Activated T-cell treated with anti-CD3 and anti-CD28 coated beads for 48 hours (primary cell): ENCODE data around the gene TSPAN17.
A peak's percentile ranks its signal among the peaks of the same experiment; 100 is the strongest.

Experiments used
- DNase-seq: peaks from one replicate; pipeline ENCODE4 v3.0.0-alpha.2; 2020; ENCODE audit warnings: low read depth

Gene TSPAN17

DNA sequence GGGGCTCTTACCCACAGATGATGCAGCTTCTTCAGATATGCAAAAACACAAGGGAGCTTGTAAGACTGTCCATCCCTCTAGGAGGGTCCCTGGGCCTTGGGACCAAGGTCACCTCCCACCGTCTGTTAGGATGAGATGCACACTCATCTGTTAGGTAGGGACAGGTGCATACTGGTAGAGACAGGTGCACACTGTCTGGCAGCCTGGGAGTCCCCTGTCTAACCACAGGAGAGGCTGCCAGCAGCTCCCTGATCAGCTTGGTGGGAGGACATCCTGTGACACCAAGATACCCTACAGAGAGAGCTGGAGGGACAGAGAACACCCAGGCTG lies 13.2 kb downstream of the TSPAN17 start:
- no peak for DNase-seq

DNA sequence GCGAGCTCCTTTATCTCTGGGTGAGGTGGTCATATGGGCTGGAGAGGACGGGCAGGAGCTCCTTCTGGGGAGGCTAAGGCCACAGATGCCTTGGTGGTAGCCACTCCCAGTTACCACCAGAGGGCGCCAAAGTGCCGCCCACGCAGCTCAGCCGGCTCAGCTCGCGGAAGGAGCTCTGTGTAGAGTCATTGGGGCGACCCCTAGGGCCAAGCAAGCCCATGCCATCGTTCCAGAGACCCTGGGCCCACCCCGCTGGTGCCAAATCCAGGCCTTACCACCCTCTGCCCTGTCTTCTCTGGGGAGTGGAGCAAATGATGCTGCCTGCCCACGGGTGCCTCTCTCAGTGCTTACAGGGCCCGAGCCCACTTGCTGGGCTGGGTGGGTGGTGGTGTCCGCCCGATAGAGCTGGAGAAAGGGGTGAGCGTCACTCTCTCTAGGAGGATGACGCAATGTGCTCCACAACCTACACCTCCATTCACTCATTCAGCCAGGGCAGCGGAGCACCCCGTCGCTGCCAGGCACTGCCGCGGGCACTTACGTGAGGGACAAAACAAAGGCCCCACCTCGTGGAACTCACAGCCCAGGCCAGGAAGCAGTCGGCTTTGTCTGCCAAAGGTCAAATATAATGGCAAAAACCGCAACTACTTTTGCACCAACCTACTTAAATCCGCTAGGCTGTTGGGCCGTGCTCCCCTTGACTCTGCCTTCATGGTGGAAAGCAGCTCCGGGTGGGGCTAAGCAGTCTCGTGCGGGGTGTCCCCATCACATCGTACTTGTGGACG lies 13.8 kb downstream of the TSPAN17 start:
- DNase-seq: peak; percentile 77

DNA sequence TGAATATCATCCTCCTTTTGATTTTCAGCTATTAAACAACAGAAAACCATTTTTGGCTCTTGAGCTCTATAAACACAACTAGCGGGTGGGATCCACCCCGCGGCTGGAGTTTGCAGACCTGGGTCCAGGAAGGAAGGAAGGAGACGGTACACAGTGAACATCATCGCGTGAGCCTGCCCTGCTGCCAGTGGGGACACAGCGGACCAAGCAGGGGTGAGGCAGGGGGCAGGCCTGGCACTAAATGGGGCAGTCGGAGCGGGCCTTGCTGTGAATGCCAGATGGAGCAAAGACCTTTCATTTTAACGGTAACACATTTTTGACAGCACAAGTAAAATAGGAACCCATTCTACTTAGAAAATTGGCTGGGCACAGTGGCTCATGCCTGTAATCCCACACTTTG lies 14.4 kb downstream of the TSPAN17 start:
- no peak for DNase-seq

DNA sequence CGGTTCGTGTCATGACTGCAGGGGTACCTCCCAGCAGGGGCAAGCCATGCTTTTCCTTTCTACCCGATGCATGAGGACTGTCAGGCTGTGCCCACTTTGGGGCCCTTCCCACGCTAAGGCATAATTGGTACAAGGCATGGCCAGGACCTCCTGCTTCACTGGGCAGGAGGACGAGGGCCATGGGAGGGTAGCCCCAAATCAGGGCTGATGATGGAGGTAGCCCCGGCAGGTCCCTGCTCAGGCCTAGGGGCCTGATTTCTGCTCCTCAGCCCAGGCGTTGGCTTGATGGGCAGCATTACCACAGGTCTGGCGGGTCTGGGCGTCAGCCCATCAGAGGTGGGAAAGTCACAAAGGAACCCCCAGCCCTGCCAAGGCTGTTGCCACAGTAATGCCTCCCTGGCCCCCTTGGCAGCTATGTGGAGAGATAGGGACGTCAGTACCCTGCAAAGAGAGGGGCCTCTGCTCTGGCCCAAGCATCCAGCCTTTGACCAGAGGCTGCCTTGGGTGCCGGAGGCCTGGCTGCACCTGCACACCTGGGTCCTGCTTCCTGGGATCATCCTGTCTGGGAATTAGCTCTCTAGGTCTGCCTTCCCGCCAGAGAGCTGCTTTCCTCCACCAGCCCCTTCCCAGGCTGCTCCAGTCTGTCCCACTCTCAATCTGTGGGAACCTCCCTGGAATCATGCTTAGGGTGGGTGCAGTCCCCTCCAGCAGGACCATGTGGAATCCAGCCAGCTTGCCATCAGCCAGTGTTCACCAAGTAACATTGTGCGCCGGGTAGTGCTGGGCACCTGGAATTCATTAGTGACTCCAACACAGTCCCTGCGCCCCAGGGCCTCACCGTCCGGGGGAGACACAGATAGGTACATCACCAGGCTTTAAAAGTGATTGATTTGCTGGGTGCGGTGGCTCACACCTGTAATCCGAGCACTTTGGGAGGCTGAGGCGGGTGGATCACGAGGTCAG lies 15.4 kb downstream of the TSPAN17 start:
- no peak for DNase-seq

DNA sequence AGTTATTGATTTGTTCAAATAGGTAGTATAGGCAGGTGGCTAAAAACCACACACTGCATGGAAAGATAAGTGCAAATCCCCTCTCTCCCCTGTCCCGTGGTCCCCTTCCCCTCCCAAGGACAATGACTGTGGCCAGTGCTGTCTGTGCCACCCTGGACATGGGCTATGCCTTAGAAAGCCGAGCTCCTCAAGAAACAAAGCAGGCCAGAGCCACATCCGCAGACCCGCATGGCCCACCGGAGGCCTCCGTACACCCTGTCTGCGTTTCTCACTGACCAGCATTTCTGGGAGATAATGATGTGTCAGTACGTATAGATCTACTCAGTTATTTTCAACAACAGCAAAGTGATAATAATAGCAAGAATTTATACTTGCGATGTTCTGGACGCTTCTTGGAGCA lies 16.3 kb downstream of the TSPAN17 start:
- DNase-seq: no peak

DNA sequence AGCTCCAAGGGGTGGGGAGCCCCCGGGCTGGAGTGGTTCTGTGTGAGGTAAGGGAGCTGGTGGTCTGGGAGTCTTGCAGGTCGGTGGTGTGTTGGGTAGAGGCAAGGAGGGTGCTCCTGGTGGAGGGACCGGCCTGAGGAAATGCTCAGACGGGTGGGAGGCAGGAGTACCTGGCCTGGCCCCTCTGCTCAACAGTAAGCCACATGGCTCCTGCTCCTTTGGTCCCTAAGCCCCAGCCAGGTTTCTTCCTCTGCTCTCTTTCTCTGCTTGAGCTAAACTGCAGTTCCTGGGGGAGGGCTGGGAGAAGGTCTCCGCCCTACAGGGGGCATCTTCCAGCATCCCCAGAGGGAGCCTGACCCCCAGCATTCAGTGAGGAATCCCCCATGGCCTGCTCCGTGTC lies 17.2 kb downstream of the TSPAN17 start:
- no peak for DNase-seq

DNA sequence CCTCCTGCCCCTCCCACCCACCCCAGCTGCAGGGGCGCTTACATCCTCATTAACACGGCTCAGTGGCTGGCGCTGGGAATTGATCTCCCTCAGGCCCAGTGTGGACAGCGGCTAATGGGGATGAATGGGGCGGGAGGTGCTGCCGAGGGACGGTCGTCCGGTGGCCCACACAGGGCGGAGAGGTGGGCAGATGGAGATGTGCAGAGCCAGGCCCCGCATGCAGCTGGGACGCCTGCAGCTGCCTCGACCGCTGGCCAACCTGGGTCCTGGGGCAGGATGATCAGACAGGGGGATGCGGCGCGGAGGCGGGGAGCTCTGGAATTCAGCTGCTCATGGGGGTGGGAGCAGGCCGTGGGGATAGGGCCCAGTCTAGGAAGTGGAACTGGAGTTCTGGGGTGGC lies 17.6 kb downstream of the TSPAN17 start:
- no peak for DNase-seq

DNA sequence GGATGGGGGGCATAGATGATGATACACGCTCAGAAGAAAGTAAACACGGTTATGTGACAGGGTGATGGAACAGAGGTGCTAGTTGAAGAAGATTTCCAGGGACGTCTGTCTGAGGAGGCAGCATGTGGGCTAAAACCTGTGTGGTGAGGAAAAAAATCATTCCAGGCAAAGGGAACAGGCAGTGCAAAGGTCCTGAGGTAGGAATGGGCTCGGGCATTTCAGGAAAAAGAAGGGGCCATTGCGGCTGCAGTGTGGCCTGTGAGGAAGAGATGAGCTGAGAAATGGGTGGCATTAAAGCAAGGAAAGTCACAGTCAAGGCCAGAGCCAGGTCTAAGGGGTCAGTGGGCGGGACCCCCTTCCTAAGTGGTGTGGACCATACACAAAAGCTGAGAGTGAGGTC lies 18.2 kb downstream of the TSPAN17 start:
- no peak for DNase-seq

DNA sequence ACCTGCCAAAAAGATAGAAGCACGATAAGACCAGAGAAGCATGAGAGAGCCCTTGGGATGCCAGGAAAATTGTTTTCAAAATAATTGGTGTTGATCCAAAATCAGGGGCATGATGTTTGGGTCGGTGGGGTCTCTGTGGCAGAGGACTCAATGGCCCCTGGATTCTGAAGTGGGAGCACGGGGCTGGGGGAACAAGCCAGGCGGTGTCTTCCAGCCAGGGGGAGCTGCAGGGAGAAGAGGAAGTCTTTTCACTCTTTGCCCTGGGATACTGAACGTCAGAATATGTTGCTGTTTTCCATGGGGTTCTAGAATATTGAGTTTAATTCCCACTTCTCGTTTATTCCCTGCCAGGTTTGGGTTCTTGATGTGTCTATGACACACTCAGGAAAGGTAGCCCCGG lies 20.4 kb downstream of the TSPAN17 start:
- no peak for DNase-seq

DNA sequence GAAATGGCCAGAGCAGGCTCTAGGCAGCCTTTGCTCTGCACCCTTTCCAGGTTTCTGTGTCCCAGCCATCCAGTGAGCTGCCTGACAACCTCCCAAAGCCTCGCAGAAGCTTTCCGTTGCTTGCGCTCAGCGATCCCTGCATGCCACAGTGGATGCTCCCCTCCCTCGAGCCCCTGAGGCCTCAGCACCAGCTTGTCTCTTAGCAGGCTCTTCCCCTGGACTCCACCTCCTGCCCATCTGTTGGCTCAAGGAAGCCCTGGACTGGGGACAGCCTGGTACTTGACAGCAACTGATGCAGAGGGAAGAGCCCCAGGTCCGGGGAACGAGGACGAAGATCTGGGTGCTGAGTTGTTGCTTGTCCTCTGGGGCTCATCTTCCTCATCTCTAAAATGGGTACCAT lies 23.2 kb downstream of the TSPAN17 start:
- no peak for DNase-seq

DNA sequence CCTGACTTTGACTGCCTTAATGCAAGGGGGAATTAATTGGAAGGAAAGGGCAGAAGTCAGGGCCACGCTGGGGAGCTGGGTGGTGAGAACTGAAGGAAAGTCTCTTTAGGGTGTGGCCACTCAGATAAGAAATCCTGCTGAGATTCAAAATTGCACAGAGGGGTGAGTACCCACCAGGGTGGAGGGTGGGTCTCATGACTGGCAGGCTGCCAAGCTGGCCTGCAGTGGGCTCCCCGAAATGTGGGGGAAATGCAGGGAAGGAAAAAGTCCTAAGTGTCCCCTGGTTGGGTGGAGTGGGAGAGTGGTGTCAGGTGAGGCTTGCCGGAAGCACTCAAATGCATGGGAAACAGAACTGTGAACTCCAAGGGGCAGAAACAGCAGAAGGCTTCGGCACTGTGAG lies 24.1 kb downstream of the TSPAN17 start:
- DNase-seq: no peak

DNA sequence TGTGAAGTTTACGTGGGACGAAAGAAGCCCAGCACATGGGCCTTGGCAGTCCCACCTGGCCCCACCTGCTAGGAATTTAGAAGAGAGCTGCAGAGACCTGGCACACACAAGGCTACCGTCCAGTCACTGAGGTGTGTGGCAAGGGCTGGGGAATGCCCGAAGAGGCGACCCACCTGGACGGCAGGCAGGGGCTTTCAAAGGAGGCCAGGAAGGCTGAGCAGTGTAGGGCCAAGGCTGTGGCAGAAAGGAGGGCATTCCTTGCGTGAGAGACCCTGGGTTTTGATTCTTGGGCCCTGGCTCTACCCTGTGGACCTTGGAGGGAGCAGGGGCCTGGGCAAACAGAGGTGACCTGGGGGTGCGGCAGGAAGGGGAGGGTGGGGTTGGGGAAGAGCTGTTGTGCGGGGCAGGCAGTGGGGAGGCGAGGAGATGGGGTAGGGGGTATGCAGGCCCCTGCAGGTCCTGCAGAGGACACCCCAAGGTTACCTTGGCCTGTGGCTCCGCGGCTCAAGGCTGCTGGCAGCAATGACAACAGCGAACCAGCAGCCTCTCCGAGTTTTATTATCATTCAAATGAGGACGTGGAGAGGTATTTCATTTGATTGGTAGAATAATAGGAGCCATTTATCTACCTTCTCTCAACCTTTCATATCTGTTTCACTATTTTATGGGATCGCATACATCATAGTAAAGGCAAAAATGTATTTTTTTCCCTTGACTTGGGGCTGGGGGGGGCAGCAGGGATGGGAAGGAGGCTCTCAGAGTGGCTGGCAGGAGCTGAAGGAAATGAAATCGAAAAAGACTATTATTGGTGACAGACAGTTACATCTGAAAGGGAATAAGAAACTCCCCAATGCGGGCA lies 24.8 kb downstream of the TSPAN17 start:
- no peak for DNase-seq

DNA sequence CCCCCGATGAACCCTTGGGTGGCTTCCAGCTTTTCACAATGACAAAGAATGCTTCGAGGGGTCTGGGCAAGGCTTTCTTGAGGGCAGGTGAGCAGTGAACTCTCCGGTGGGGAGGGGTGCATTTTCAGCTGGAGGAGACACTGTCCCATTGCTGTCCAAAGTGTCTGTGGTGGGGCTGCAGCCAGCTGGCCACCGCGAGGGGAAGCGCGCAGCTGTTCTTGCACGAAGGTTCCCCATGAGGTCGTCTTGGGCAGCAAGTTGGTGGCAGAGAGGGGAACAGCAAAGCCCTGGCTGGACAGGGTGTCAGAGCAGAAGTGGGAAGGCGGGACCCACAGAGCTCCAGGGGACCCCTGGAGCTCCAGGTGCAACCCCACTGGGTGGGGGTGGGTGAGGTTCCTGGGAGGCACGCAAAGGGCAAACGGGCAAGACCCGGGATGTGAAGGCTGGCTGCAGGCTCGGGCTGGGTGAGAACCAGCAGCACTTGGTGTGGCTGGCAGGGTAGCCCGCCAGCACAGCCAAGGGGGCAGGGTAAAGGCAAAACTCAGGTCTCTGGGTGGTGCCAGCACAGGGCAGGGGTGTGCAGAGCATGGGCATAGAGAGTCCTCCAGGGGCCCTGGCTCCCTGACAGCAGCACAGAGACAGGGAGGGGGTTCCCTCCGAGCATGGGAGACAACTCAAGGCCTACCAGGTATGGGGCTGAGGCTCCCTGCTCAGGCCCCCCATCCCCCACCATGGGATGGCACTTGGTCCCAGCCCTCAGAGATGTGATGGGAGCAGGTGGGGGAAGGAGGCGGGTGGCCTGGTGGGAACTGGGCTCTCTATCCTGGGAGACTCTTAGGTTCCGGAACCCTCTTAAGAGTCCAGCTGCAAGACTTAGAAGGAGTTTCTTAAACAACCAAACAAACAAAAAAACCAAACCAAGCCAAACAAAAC lies 26.6 kb downstream of the TSPAN17 start:
- no peak for DNase-seq

DNA sequence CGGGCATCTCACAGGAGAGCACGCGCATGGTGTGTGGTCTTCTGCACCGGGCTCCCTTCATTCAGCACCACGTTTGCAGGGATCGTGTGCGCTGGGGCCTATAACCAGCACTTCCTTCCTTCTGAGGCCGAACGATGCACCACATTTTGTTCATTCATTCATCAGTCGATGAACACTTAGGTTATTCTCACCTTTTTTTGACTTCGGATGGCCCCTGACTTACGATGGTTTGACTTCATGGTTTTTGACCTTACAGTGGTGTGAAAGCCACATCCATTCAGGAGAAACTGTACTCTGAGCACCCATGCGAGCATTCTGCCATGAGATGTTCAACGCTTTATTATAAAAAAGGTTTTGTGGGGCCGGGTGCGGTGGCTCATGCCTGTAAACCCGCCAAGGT lies 27.5 kb downstream of the TSPAN17 start:
- no peak for DNase-seq

DNA sequence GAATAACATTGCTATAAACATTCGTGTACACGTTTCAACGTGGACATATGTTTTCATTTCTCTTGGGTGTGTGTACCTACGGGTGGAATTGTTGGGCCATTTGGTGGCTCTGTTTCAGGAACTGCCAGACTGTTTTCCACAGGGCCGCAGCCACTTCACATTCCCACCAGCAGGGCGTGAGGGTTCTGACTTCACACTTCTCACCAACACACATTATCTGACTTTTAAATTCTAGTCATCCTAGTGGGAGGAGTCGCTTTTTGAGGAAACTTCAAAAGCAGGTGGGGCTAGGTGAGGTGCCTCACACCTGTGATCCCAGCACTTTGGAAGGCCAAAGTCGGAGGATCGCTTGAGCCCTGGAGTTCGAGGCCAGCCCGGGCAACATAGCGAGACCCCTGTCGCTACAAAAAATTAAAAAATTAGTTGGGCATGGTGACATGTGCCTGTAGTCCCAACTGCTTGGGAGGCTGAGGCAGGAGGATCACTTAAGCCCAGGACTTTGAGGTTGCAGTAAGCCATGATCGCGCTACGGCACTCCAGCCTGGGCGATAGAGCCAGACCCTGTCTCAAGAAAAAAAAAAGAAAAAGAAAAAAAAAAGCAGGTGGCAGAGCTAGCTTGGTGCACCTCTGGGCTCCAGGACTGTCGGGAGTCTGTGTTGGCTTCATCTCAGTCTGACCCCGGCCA lies 28.5 kb downstream of the TSPAN17 start:
- DNase-seq: no peak

DNA sequence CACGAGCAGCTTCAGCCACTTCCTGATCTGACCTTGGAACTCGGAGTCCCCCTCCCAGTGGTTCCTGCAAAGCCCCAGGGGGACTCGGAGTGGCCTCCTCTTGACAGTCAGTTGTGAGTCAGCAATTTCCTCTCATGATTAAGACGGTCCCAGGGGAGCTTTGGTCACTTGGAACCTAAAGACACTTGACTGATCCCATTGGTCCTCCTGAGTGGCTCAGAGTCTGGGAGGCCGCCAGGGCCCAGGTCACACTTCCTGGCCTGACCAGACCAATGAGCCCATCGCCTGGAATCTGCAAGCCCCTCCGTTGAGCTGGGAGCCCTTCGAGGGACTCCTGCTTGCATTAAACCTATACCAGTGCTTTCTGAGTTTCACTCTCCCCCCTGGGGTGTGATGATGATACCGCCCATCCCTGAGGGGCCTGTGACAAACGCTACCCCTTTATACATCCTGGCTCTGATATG lies 29.1 kb downstream of the TSPAN17 start:
- DNase-seq: no peak

DNA sequence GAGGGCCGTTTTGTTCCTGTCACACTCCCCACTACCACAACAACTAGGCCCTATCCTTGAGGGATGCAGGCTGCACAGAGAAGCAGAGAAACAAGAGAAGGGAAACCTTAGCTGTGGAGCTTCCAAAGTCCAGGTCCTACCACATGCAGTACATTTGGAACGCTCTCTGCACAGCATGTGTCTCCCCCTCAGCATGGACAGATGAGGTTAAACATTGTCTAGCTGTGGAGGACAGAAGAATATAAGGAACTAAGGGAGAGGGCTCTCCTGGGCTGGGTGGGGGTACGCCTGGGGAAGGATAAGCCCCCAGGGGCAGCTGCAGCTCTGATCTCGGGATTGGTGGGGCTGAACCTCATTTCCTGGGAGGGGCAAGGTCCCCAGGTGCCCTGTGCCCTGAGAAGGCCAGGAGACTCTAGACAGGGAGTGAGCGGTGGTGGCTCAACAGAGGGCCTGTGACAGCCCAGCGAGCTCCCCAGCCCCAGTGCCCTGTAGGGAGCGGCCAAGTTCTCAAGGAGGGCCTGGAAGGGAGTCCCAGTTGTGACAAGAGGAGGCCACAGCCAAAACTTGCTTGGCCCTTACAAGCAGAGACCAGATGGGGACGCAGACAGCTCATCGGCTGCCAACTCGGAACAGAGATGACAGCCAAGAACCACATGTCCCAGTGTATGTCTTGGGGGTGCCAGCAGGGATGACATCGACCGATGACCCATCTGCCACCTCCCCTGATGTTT lies 30.1 kb downstream of the TSPAN17 start:
- no peak for DNase-seq

DNA sequence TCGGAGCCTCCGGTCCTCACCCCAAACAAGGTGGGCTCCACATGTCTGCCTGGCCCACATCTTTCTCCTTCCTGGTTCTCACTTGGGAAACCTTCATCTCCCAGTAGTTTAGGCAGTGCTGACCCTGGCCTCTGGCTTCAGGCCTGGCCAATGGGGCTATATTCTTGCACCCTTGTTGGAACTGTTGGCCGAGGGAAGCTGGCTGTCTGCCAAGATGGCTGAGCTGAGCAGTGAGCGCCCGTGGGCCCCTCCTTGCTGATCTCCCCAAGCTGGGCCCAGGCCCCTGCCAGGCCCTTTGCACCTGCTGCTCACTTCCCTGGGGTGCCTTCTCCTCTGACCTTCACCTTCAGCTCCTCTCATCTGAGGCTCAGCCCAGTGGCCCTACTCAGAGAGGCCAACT lies 31.3 kb downstream of the TSPAN17 start:
- no peak for DNase-seq

DNA sequence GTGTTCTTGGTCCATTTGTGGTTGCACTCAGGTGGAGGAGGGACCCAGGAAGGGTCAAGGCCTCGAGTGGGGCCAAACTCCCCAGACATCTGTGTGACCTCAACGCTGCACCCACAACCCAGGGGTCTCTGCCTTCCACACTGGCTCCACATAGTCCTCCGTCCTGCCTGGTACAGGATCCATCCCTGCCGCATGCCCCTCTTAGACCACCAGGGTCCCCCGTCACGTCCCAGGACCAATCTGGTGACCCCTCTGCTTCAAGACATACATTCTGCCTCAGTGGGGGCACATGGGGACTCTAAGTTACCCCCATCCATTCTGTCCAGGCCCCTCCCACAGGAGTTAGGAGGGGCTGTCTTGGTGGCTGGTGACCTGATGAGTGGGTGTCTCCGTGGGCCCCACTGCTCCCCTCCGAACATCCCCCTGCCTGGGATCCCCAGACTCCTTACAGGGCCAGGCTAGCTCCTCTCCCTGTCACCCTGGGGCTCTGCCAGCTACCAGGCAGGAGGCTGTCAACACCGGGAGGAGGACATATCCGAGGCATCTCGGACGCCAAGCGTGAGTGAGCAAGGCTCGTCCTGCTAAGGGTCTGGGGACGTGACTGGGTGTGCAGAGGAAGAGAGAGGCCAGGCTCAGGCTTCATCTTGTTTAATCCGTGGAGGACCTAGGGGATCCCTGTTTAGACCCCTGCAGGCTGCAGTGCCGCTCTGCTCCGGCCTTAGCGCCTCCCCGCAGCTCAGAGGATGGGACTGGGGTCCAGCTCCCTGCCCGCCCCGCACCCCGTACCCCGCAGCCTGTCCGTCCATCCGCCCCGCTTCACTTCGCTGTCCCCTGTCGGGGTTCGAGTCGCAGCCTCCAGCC lies 32.3 kb downstream of the TSPAN17 start:
- no peak for DNase-seq
